Left ventricle myocardium inferior (tissue), 1 donor: ENCODE results near the gene HS6ST3. TPM values are rescaled to one million over a fixed set of nuclear protein-coding genes. Genes with fewer than 3 reads are reported as not detected.

Experiments used
- DNase-seq: peaks from one replicate; pipeline ENCODE4 v3.0.0-alpha.2; 2020
- H3K27ac ChIP-seq: fragments of 200-600 bp; replicated peaks from 2 replicates; pipeline ENCODE4 v1.8.0; 2021
- H3K27me3 ChIP-seq: fragments of 200-600 bp; 2 replicates; pipeline ENCODE4 v1.8.0; 2021; ENCODE audit warnings: low read depth
- H3K36me3 ChIP-seq: fragments of 200-600 bp; 2 replicates; pipeline ENCODE4 v1.8.0; 2021
- H3K4me1 ChIP-seq: fragments of 200-600 bp; 2 replicates; pipeline ENCODE4 v1.8.0; 2021
- H3K4me3 ChIP-seq: fragments of 200-600 bp; 2 replicates; pipeline ENCODE4 v1.8.0; 2021; ENCODE audit warnings: mild to moderate bottlenecking, moderate library complexity
- H3K9me3 ChIP-seq: fragments of 200-600 bp; replicated peaks from 2 replicates; pipeline ENCODE4 v1.8.0; 2021
- intact Hi-C: fragments of 100-400 bp; cut with micrococcal nuclease; formaldehyde crosslinking; loops from one replicate; pipeline ENCODE4 v1.11.0; 2022
- total RNA-seq: library from RNA; stranded (reverse); fragmentation: NEBNext Ultra II Directional; extraction: Animal tissue kit (Norgen Biotek cat#: 25700); gene quantifications from one replicate; pipeline ENCODE4 v1.2.1, GENCODE V29; 2021
- TF ChIP-seq, protein P1 (sequence below): fragments of 200-600 bp; IDR thresholded peaks from 2 replicates; pipeline ENCODE4 v1.8.0; 2021; ENCODE audit warnings: antibody characterized with exemption, mild to moderate bottlenecking, borderline replicate concordance
- donor health status: DM: no; HTN: yes; CAD: no; lungs with severe emphysema.

The HS6ST3 gene
- total RNA-seq, 1 donor from 2014 or later = 2.0 TPM

DNA sequence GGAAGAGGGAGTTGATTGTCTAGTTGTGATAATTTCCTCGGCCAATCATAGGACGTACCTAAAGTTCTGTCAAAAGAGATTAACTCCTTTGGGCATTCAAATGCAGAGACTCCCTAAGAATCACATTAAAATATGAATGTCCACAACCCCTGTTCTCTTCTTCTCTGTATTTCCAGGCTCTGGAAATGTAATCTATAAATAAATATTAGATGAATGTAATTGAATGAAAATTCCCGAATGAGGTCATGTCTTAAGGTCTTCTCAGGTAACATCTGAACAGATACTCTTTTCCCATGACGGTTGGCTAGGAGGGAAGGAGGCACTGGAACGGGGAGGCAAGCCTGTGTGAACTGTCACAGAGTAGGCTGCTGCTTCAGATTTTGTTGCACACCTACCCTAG lies 759.2 kb downstream of the HS6ST3 start:
- H3K4me3 ChIP-seq = no peak overlapping the region
- no peak for DNase-seq
- H3K27me3 ChIP-seq = no peaks in the 10 kb centered on the region
- H3K4me1 ChIP-seq = no peaks in the 10 kb centered on the region
- H3K27ac ChIP-seq = no peak overlapping the region
- H3K9me3 ChIP-seq = peaks cover 5% of the 10 kb centered on the region
- TF ChIP-seq, protein P1, sequence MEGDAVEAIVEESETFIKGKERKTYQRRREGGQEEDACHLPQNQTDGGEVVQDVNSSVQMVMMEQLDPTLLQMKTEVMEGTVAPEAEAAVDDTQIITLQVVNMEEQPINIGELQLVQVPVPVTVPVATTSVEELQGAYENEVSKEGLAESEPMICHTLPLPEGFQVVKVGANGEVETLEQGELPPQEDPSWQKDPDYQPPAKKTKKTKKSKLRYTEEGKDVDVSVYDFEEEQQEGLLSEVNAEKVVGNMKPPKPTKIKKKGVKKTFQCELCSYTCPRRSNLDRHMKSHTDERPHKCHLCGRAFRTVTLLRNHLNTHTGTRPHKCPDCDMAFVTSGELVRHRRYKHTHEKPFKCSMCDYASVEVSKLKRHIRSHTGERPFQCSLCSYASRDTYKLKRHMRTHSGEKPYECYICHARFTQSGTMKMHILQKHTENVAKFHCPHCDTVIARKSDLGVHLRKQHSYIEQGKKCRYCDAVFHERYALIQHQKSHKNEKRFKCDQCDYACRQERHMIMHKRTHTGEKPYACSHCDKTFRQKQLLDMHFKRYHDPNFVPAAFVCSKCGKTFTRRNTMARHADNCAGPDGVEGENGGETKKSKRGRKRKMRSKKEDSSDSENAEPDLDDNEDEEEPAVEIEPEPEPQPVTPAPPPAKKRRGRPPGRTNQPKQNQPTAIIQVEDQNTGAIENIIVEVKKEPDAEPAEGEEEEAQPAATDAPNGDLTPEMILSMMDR = no peak
- intact Hi-C loops = no loop called here
- no peaks in the 10 kb centered on the region for H3K36me3 ChIP-seq

DNA sequence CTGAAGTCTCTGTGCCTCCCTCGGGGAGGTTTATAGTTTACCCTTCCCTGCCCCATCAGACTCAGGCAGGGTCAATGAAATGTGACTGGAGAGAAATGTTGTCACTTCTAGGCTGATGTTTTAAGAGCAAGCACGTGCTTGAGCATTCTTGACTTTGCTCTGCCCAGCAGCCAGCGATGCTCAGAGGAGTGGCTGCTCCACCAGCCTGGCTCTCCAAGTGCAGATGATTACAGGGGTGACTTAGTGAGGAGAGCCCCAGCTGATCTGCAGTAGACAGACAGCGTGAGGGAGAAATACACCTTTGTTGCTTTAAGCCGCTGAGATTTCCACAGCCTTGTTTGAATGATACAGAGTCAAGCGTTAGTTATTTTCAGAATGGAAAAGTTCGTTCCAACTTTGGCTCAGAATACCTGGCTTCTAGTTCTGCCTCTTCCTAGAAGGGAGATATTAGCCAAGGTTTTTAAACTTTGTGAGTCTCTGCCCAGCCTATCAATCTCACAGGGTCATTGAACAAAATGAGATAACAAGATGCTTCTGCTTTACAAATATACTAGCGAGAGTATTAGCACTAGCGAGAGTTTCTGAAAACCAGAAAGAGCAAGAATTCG lies 760.7 kb downstream of the HS6ST3 start:
- DNase-seq = no peak
- intact Hi-C loops = no loop called here
- TF ChIP-seq, protein P1 = no peak
- no peaks in the 10 kb centered on the region for H3K36me3 ChIP-seq
- no peak overlapping the region for H3K27ac ChIP-seq
- H3K9me3 ChIP-seq = peaks cover 5% of the 10 kb centered on the region
- no peaks in the 10 kb centered on the region for H3K27me3 ChIP-seq
- no peaks in the 10 kb centered on the region for H3K4me1 ChIP-seq
- no peak overlapping the region for H3K4me3 ChIP-seq

DNA sequence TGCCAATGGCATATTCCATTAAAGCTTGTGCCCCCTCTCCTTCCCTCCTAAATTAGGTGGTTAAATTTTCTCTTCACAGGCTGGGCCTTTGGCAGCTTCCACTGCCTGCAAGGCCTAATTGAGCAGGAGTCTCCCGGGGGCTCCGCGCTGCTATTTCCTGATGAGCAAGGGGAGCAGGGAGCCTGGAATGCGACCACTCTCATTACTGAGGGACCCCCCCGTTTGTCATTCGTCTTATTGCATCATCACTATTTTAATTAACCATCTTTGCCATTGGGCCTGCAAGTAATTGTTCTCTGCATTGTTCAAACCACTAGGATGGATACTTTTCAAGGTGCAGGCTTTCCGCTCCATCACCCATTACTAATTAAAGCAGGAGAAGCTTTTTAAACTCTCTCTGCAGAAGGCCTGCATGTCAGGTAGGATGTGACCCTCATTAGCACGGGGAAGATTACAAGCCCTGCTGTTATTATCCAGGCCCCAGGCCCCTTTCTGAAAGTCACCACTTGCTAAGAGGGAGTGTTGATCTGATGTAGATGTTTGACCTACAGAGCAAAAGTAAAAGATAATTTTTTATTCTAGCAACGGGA lies 762.0 kb downstream of the HS6ST3 start:
- no peak for DNase-seq
- TF ChIP-seq, protein P1 = no peak
- Histone ChIP-seq H3K4me1 (no peaks in the 10 kb centered on the region), H3K27ac (no peak overlapping the region), H3K4me3 (no peak overlapping the region), H3K36me3 (no peaks in the 10 kb centered on the region), H3K9me3 (peaks cover 5% of the 10 kb centered on the region), H3K27me3 (no peaks in the 10 kb centered on the region)
- intact Hi-C loops = no loop called here

DNA sequence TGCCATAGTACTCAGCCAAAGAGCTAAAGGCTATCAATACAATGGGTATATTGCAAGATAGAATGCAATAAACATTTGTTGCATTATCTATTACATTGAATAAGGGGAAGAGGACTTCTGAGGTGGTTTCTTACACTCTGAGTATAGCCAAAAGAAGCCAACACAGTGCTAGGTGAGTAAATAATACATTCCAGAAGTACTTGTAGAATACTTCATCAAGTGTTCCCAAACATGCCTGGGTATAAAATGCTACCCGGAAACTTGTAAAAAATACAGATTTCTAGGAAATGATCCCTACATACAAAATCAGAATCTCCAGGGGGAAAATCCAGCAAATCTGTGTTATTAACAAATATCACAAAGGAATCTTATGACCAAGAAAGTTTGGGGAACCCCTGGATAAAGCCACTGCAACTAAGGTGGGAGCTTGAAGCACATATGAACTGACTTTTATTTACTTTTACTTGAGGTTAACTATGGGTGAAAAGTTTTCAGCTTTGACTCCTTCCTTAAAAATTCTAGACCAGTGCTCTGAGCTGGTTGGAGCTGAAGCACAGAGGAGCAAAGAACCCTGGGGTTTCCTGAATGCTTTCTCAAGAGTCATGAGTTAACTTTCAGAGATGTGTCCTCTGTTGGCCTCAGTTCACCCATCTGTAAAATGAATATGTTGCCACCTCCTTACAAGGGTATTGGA lies 768.4 kb downstream of the HS6ST3 start:
- H3K4me3 ChIP-seq = no peak overlapping the region
- TF ChIP-seq, protein P1 = no peak
- no peaks in the 10 kb centered on the region for H3K27me3 ChIP-seq
- H3K27ac ChIP-seq = no peak overlapping the region
- no peaks in the 10 kb centered on the region for H3K4me1 ChIP-seq
- intact Hi-C loops = no loop called here
- peaks cover 5% of the 10 kb centered on the region for H3K9me3 ChIP-seq
- no peak for DNase-seq
- no peaks in the 10 kb centered on the region for H3K36me3 ChIP-seq

DNA sequence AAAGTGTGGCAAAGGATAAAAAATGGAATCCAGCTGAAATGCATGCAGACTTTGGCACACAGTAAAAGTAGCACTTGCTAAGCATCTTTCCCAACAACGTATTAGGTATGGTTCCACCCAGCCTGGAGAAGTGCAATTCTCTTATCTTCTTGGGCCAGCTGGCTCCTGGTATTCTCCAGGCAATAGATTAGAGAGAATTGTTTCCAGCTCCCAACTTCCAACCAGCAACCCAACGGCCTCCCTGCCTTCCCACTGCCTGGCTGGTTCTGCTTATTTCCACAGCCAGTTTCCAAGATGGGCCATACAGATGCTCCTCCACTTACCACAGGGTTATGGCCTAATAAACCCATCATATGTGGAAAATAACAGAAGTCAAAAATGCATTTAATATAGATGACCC lies 771.0 kb downstream of the HS6ST3 start:
- H3K4me3 ChIP-seq = no peak overlapping the region
- DNase-seq = no peak
- peaks cover 20% of the 10 kb centered on the region for H3K9me3 ChIP-seq
- TF ChIP-seq, protein P1 = no peak
- H3K4me1 ChIP-seq = no peaks in the 10 kb centered on the region
- no peaks in the 10 kb centered on the region for H3K27me3 ChIP-seq
- H3K27ac ChIP-seq = no peak overlapping the region
- no peaks in the 10 kb centered on the region for H3K36me3 ChIP-seq
- intact Hi-C loops = no loop called here
